ENCODE data around the gene PABPN1L. TPM values are rescaled to one million over a fixed set of nuclear protein-coding genes. Genes with fewer than 3 reads are reported as not detected.
A peak's percentile ranks its signal among the peaks of the same experiment; 100 is the strongest.

Gene PABPN1L
- total and polyA plus RNA-seq, 9 of the 15 experiments (the other 6 are each of a cell fraction or from before 2014, with no cell fraction given): 0.11 to 0.32 TPM; not detected in 7

DNA sequence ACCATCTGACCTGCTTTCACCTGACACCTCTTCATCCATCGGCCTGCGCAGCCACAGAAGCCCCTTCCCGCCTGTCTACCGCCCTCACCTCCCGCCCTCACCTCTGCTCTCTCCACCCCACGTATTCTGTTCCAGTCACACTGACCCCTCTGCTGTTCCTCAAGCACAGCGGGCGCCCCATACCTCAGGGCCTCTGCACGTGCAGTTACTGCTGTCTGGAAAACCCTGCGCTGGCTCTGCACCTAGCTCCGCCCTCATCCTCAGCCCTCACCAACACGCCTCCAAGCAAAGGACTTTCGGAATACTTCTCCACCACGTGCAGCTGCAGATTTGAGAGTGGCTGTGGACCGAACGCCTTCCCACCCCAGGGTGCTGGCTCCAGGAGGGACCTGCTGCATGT, 24.6 kb upstream of the PABPN1L start:
- Histone ChIP-seq H3K9ac (ENCODE audit: insufficient read depth in 1 of 2, low read depth in 2 of 2, low read length in 2 of 2) (no peak overlapping the region), H3K4me1 (replicated peaks in 1 of 2; ENCODE audit: control insufficient read depth in 2 of 2, insufficient read depth in 2 of 2, low read length in 2 of 2) (peaks cover 0 to 48% of the 10 kb centered on the region in 2 experiments; a peak in 3 of 5 replicates), H3K9me3 (replicated peaks; ENCODE audit: control insufficient read depth, insufficient read depth, low read depth, low read length) (peaks cover 29% of the 10 kb centered on the region), H4K20me1 (replicated peaks; ENCODE audit: control insufficient read depth, insufficient read depth, low read length) (no peaks in the 10 kb centered on the region), H3K79me2 (ENCODE audit: control insufficient read depth, insufficient read depth, low read length) (peaks cover 23% of the 10 kb centered on the region), H3K9me1 (ENCODE audit: control insufficient read depth, insufficient read depth, low read length) (no peaks in the 10 kb centered on the region), H3K27ac (ENCODE audit: extremely low read depth, low read depth, low read length) (no peak overlapping the region), H3K4me3 (no peak overlapping the region), H3K4me2 (ENCODE audit: insufficient read depth, low read length) (no peak overlapping the region), H2AFZ (ENCODE audit: low read depth, low read length) (no peak overlapping the region), H3K36me3 (ENCODE audit: control insufficient read depth, insufficient read depth, low read length) (peaks cover 86% of the 10 kb centered on the region), H3K27me3 (ENCODE audit: control insufficient read depth in 2 of 2, insufficient read depth in 2 of 2, low read length in 2 of 2) (no peaks in the 10 kb centered on the region)
- ATAC-seq: no peak
- DNase-seq (ENCODE audit: extremely low read depth in 1 of 4, low spot score in 3 of 4): no peak
- no TSS peak for BruUV-seq (replicated peaks)
- ChIA-PET CTCF (ENCODE audit: low intra/inter-chr PET ratio) (no interaction called here), POLR2A (no interaction called here)
- in situ Hi-C loops (cut with MboI): no loop called here
- no peak for FAIRE-seq
- WGBS (ENCODE audit: insufficient coverage, low coverage, missing lambda C conversion rate): 95% methylated on average over 14 of the region's 16 CpGs
- intact Hi-C loops (cut with micrococcal nuclease): no loop called here
- no peak for TF ChIP-seq SMARCA5 (IDR thresholded peaks at IDR 0.05)
- TF ChIP-seq SOX6 (IDR thresholded peaks at IDR 0.05): no peak
- no peak for TF ChIP-seq KDM4B (IDR thresholded peaks at IDR 0.05; ENCODE audit: borderline replicate concordance in 2 of 2, low read depth in 1 of 2)
- TF ChIP-seq POLR2G (IDR thresholded peaks at IDR 0.05; ENCODE audit: low read depth, low read length): peak; percentile 47
- no peak for TF ChIP-seq ZNF253 (CRISPR knock-in tag; conservative IDR thresholded peaks at IDR 0.05)
- no peak for TF ChIP-seq TCFL5 (CRISPR knock-in tag; conservative IDR thresholded peaks at IDR 0.05)
- TF ChIP-seq E2F6 (IDR thresholded peaks at IDR 0.05; ENCODE audit: borderline replicate concordance in 1 of 2, extremely low read depth in 1 of 2, insufficient read depth in 1 of 2, insufficient read length in 1 of 2, low read depth in 1 of 2, low read length in 1 of 2, poor library complexity in 1 of 2, severe bottlenecking in 1 of 2): peak in 1 of 2 experiments; percentile 4
- TF ChIP-seq SMAD1 (IDR thresholded peaks at IDR 0.05; ENCODE audit: low read depth, low read length, partially characterized antibody): no peak
- TF ChIP-seq CHD7 (IDR thresholded peaks at IDR 0.05; ENCODE audit: low read depth, low read length): no peak
- TF ChIP-seq RBM22 (IDR thresholded peaks at IDR 0.05; ENCODE audit: low read depth, low read length, poor library complexity, severe bottlenecking): peak; percentile 59
- TF ChIP-seq POLR2A (conservative IDR thresholded peaks at IDR 0.05): peak; percentile 44; the same call in 1 of the 2 replicates

Measured in K562 (cell line).